ENCODE data around the gene SPATA31C2.
"Not testable (repeated sequence)": the region's sequence is repeated elsewhere in the genome, so short reads cannot be mapped to it uniquely, and the experiment has no call there.

- not testable (repeated sequence) for TF ChIP-seq EZH2 (IDR thresholded peaks at IDR 0.05; ENCODE audit: borderline replicate concordance, low read depth, low read length, poor library complexity, severe bottlenecking)
- TF ChIP-seq, protein P1, sequence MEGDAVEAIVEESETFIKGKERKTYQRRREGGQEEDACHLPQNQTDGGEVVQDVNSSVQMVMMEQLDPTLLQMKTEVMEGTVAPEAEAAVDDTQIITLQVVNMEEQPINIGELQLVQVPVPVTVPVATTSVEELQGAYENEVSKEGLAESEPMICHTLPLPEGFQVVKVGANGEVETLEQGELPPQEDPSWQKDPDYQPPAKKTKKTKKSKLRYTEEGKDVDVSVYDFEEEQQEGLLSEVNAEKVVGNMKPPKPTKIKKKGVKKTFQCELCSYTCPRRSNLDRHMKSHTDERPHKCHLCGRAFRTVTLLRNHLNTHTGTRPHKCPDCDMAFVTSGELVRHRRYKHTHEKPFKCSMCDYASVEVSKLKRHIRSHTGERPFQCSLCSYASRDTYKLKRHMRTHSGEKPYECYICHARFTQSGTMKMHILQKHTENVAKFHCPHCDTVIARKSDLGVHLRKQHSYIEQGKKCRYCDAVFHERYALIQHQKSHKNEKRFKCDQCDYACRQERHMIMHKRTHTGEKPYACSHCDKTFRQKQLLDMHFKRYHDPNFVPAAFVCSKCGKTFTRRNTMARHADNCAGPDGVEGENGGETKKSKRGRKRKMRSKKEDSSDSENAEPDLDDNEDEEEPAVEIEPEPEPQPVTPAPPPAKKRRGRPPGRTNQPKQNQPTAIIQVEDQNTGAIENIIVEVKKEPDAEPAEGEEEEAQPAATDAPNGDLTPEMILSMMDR (conservative IDR thresholded peaks at IDR 0.05; ENCODE audit: low read depth, low read length), result not testable (repeated sequence)
These were observed 24.8 kb downstream of the SPATA31C2 start for GRCh38 chr9:88113156-88114130.

All from A673 (cell line).